ENCODE data around the gene HBE1. TPM values are rescaled to one million over a fixed set of nuclear protein-coding genes. Genes with fewer than 3 reads are reported as not detected.

Gene HBE1
- total RNA-seq, 6 experiments from 2014 or later: not detected

DNA sequence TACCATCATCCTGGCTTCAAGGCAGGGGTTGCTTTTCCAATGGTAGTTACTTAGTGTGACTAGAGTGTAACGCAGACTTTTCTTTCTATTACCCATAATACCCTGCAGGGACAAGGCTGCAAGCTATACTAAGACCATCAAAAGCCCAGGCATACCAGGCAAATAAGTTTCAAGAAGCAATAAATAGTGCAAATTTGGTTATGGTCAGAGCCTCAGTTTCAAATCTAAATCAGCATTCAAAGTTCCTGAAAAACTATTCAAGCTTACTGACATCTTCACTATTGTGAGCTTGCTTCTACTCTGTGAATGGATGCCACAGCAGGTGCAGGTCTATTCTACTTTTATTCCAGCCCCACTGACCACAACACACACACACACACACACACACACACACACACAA is 40.4 kb downstream of the HBE1 start:
- no peak for TF ChIP-seq POLR2A (IDR thresholded peaks at IDR 0.05)
- TF ChIP-seq, protein P1, sequence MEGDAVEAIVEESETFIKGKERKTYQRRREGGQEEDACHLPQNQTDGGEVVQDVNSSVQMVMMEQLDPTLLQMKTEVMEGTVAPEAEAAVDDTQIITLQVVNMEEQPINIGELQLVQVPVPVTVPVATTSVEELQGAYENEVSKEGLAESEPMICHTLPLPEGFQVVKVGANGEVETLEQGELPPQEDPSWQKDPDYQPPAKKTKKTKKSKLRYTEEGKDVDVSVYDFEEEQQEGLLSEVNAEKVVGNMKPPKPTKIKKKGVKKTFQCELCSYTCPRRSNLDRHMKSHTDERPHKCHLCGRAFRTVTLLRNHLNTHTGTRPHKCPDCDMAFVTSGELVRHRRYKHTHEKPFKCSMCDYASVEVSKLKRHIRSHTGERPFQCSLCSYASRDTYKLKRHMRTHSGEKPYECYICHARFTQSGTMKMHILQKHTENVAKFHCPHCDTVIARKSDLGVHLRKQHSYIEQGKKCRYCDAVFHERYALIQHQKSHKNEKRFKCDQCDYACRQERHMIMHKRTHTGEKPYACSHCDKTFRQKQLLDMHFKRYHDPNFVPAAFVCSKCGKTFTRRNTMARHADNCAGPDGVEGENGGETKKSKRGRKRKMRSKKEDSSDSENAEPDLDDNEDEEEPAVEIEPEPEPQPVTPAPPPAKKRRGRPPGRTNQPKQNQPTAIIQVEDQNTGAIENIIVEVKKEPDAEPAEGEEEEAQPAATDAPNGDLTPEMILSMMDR (IDR thresholded peaks at IDR 0.05): no peak
- DNase-seq (no peak), ATAC-seq (no peak)
- WGBS (ENCODE audit: insufficient coverage, low coverage, low lambda C conversion rate, missing lambda C conversion rate): 80% methylated on average over 1 of the region's 1 CpG
- Histone ChIP-seq H3K36me3 (no peaks in the 10 kb centered on the region), H3K27me3 (no peaks in the 10 kb centered on the region), H3K9me3 (no peaks in the 10 kb centered on the region), H3K4me3 (no peak overlapping the region), H3K27ac (no peak overlapping the region), H3K4me1 (no peaks in the 10 kb centered on the region)
- intact Hi-C loops (cut with DNase I): no loop called here

DNA sequence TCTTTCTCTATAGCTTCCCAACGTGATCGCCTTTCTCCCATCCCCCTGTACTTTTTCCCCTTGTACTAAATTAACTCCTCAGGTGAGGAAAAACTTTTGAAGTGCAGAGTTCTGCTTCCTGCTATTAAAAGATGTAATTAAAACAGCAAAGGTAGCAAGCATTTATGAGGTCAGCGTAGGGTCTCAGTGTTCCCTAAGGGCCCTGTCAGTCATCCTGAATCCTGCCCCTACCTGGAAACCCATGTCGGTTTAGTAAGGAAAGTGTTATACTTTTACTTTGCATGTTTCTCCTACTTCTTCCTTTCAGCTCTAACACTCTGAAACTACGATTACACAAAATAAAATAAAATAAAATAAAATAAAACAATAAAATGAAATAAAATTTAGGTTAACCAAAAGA is 41.6 kb downstream of the HBE1 start:
- DNase-seq (no peak), ATAC-seq (no peak)
- Histone ChIP-seq H3K27me3 (no peaks in the 10 kb centered on the region), H3K27ac (no peak overlapping the region), H3K4me1 (no peaks in the 10 kb centered on the region), H3K9me3 (no peaks in the 10 kb centered on the region), H3K4me3 (no peak overlapping the region), H3K36me3 (no peaks in the 10 kb centered on the region)
- WGBS (ENCODE audit: insufficient coverage, low coverage, low lambda C conversion rate, missing lambda C conversion rate): 56% methylated on average over 5 of the region's 5 CpGs
- intact Hi-C loops (cut with DNase I): no loop called here
- TF ChIP-seq, protein P1 (IDR thresholded peaks at IDR 0.05): no peak
- TF ChIP-seq POLR2A (IDR thresholded peaks at IDR 0.05): no peak

DNA sequence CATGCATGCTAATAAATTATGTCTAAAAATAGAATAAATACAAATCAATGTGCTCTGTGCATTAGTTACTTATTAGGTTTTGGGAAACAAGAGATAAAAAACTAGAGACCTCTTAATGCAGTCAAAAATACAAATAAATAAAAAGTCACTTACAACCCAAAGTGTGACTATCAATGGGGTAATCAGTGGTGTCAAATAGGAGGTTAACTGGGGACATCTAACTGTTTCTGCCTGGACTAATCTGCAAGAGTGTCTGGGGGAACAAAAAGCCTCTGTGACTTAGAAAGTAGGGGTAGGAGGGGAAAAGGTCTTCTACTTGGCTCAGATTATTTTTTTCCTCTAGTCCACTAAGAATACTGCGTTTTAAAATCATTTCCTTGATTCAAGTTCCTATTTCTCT is 42.1 kb downstream of the HBE1 start:
- no peak for TF ChIP-seq POLR2A (IDR thresholded peaks at IDR 0.05)
- TF ChIP-seq, protein P1 (IDR thresholded peaks at IDR 0.05): no peak
- no peak overlapping the region for H3K4me3 ChIP-seq
- WGBS (ENCODE audit: insufficient coverage, low coverage, low lambda C conversion rate, missing lambda C conversion rate): 29% methylated on average over 1 of the region's 1 CpG
- ATAC-seq: no peak
- H3K4me1 ChIP-seq: no peaks in the 10 kb centered on the region
- no peaks in the 10 kb centered on the region for H3K9me3 ChIP-seq
- H3K27ac ChIP-seq: no peak overlapping the region
- no peak for DNase-seq
- no peaks in the 10 kb centered on the region for H3K36me3 ChIP-seq
- intact Hi-C loops (cut with DNase I): no loop called here
- H3K27me3 ChIP-seq: no peaks in the 10 kb centered on the region

DNA sequence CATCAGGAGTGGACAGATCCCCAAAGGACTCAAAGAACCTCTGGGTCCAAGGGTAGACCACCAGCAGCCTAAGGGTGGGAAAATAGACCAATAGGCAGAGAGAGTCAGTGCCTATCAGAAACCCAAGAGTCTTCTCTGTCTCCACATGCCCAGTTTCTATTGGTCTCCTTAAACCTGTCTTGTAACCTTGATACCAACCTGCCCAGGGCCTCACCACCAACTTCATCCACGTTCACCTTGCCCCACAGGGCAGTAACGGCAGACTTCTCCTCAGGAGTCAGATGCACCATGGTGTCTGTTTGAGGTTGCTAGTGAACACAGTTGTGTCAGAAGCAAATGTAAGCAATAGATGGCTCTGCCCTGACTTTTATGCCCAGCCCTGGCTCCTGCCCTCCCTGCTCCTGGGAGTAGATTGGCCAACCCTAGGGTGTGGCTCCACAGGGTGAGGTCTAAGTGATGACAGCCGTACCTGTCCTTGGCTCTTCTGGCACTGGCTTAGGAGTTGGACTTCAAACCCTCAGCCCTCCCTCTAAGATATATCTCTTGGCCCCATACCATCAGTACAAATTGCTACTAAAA is 42.9 kb downstream of the HBE1 start, which contains the start of gene HBB:
TSS of gene HBB (minus strand) at position 340 of the 579 bp plus-strand sequence. CDS start at position 290, 50 bp downstream.
- ATAC-seq: peak in 1 of 4 donors; percentile 28
- Histone ChIP-seq H3K27ac (no peak within 1 kb of the TSS), H3K27me3 (no peaks in the 10 kb centered on the region), H3K9me3 (no peaks in the 10 kb centered on the region), H3K36me3 (no peaks in the 10 kb centered on the region), H3K4me3 (no peak within 1 kb of the TSS), H3K4me1 (no peaks in the 10 kb centered on the region)
- intact Hi-C loops (cut with DNase I): no loop called here
- TF ChIP-seq POLR2A (IDR thresholded peaks at IDR 0.05): no peak
- TF ChIP-seq, protein P1 (IDR thresholded peaks at IDR 0.05): no peak
- peak in 1 of 3 donors; percentile 28 for DNase-seq
- WGBS (ENCODE audit: insufficient coverage, low coverage, low lambda C conversion rate, missing lambda C conversion rate): 48% methylated on average over 3 of the region's 3 CpGs

Data from right lobe of liver (tissue), 6 donors.